Measurements from ENCODE around the gene NDUFAF8.

DNA sequence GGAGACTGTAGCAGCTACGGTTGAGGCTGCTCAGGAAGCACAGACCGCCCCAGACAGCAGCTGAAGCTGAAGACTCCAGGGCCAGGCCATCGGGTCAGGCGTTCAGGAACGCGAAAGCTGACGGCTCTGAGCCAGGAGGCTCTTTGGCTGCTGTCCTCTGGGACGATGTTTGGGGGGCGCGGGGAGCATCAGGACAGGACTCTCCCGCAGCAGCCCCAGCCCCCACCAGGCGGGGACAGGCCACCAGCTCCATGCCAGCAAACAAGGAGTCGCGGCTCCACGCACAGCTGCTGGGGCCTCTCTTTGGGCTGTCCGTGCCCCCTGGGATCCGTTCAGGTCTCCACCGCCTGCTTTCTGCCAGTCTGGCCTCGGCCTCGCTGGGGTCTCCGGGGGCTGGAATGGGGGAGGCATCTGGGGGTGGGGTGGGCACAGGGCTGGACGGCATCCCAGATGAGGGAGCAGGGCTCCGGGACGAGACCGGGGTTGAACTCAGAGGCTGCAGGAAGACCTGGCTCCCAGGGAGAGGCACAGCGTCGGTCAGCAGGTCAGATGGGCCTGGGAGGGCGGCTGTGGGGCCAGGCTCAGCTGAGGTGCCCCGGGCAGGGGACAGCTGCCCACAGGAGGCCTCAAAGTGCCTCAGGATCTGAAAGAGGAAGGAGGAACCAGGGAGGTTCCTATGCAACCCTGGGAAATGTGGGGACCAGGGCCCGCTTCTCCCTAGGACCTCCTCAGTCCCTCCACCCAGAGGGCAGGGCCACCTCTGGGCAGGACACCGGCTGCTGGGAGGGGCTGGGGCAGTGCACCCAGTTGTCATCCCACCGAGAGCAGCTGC lies 10.1 kb upstream of the NDUFAF8 start:
- TF ChIP-seq, protein P1, sequence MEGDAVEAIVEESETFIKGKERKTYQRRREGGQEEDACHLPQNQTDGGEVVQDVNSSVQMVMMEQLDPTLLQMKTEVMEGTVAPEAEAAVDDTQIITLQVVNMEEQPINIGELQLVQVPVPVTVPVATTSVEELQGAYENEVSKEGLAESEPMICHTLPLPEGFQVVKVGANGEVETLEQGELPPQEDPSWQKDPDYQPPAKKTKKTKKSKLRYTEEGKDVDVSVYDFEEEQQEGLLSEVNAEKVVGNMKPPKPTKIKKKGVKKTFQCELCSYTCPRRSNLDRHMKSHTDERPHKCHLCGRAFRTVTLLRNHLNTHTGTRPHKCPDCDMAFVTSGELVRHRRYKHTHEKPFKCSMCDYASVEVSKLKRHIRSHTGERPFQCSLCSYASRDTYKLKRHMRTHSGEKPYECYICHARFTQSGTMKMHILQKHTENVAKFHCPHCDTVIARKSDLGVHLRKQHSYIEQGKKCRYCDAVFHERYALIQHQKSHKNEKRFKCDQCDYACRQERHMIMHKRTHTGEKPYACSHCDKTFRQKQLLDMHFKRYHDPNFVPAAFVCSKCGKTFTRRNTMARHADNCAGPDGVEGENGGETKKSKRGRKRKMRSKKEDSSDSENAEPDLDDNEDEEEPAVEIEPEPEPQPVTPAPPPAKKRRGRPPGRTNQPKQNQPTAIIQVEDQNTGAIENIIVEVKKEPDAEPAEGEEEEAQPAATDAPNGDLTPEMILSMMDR (IDR thresholded peaks at IDR 0.05) = no peak
- no peak for TF ChIP-seq POLR2A (IDR thresholded peaks at IDR 0.05)
